Measurements from ENCODE around the gene IL1RAPL1.

DNA sequence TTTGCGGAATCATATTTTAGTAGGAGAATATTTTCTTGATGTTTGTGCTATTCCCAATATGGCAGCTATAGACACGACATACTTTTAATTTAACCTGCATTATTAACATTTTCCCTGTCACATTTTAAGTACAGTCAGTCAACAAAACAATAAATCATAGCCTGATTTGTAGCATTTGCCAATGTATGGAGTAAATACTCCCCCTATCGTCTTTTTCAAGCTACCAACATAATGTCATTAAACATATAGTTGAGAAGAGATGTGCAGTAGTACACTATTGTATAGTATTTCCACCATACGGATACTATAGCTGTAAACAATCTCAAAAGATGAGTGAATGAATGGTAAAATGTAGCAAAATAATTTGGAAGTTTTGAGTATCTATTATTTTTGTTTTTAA lies 1324.4 kb downstream of the IL1RAPL1 start:
- TF ChIP-seq CTCF (conservative IDR thresholded peaks at IDR 0.05; ENCODE audit: low read depth in 2 of 2) (no peak; a peak in 1 of 4 replicates), EZH2 (IDR thresholded peaks at IDR 0.05; ENCODE audit: low read depth, unreplicated experiment) (no peak)

Data from GM23338 (cell line).